Hematopoietic multipotent progenitor cell (in vitro differentiated cells): ENCODE results near the gene PITPNB. TPM values are rescaled to one million over a fixed set of nuclear protein-coding genes. Genes with fewer than 3 reads are reported as not detected.

Experiments
- DNase-seq, 3 donors: peaks; one replicate each; pipeline ENCODE4 v3.0.0-alpha.2; 2011 to 2015; ENCODE audit warnings: low read depth in 2 of 3, low spot score in 2 of 3
- total RNA-seq: library from RNA; depleted of rRNA; stranded (reverse); fragments of >200 nt; gene quantifications from one replicate; pipeline ENCODE4 v1.2.3, GENCODE V29; 2012

The PITPNB gene
- total RNA-seq, result 11.6 TPM

GRCh38 chr22:27919222-27919941 lies at the start of gene PITPNB:
TSS of gene PITPNB (minus strand) at chr22:27919256. CDS start at chr22:27919191, 65 bp downstream.
- peak; percentile 97 to 99 (median 99) for DNase-seq

- no peak for DNase-seq
These were observed 47.4 kb upstream of the PITPNB start for GRCh38 chr22:27966168-27967064.

- no peak for DNase-seq
These were observed 43.4 kb upstream of the PITPNB start for GRCh38 chr22:27962268-27963044.

- DNase-seq, result no peak
These were observed 42.6 kb upstream of the PITPNB start for GRCh38 chr22:27961680-27962079.

GRCh38 chr22:27961182-27961581 lies 42.1 kb upstream of the PITPNB start:
- no peak for DNase-seq

- DNase-seq, result no peak
These were observed 40.5 kb upstream of the PITPNB start for GRCh38 chr22:27959335-27960090.

- no peak for DNase-seq
These were observed 33.7 kb upstream of the PITPNB start for GRCh38 chr22:27952779-27953178.

- peak in 2 of 3 donors; percentile 3 to 5 for DNase-seq
These were observed 33.0 kb upstream of the PITPNB start for GRCh38 chr22:27952091-27952490.

- no peak for DNase-seq
These were observed 30.4 kb upstream of the PITPNB start for GRCh38 chr22:27949421-27949820.

- DNase-seq, result no peak
These were observed 29.5 kb upstream of the PITPNB start for GRCh38 chr22:27948569-27948968.

GRCh38 chr22:27947448-27947847 lies 28.4 kb upstream of the PITPNB start:
- DNase-seq, result no peak

- DNase-seq, result no peak
These were observed 22.1 kb upstream of the PITPNB start for GRCh38 chr22:27941143-27941542.

GRCh38 chr22:27937453-27937852 lies 18.4 kb upstream of the PITPNB start:
- no peak for DNase-seq

- no peak for DNase-seq
These were observed 16.8 kb upstream of the PITPNB start for GRCh38 chr22:27935897-27936296.

GRCh38 chr22:27934069-27934468 lies 15.0 kb upstream of the PITPNB start:
- no peak for DNase-seq

- DNase-seq, result no peak
These were observed 14.3 kb upstream of the PITPNB start for GRCh38 chr22:27933186-27933983.

- no peak for DNase-seq
These were observed 11.4 kb upstream of the PITPNB start for GRCh38 chr22:27930331-27931060.

GRCh38 chr22:27927608-27928007 lies 8.6 kb upstream of the PITPNB start:
- DNase-seq, result no peak

- no peak for DNase-seq
These were observed 6.3 kb upstream of the PITPNB start for GRCh38 chr22:27925331-27925730.
